Measurements from ENCODE around the gene FADD.
A peak's percentile ranks its signal among the peaks of the same experiment; 100 is the strongest.

The FADD gene

DNA sequence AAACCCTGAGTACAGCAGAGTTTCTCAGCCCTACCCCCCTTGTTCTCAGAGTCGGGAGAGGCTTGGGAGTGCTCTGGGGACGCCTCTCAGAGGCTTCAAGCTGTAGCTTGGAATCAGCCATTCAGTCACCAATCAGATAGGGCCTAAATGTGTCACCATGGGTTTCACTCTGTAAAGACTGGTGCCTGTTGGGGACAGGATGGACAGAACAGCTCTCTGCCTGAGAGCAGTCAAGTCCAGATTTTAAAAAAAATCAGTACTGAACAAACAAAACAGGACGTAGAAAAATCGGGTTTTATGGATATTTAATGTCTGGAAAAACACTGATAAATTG, 1.3 kb downstream of the FADD start:
- TF ChIP-seq, protein P1, sequence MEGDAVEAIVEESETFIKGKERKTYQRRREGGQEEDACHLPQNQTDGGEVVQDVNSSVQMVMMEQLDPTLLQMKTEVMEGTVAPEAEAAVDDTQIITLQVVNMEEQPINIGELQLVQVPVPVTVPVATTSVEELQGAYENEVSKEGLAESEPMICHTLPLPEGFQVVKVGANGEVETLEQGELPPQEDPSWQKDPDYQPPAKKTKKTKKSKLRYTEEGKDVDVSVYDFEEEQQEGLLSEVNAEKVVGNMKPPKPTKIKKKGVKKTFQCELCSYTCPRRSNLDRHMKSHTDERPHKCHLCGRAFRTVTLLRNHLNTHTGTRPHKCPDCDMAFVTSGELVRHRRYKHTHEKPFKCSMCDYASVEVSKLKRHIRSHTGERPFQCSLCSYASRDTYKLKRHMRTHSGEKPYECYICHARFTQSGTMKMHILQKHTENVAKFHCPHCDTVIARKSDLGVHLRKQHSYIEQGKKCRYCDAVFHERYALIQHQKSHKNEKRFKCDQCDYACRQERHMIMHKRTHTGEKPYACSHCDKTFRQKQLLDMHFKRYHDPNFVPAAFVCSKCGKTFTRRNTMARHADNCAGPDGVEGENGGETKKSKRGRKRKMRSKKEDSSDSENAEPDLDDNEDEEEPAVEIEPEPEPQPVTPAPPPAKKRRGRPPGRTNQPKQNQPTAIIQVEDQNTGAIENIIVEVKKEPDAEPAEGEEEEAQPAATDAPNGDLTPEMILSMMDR (IDR thresholded peaks at IDR 0.05; ENCODE audit: low read depth, low read length): no peak
- no peak overlapping the region for H3K4me3 ChIP-seq (ENCODE audit: low read depth, low read length)
- no peaks in the 10 kb centered on the region for H3K27me3 ChIP-seq (ENCODE audit: insufficient read depth, low read depth, severe bottlenecking)
- H3K36me3 ChIP-seq: peaks cover 13% of the 10 kb centered on the region
- DNase-seq: no peak
- H3K27ac ChIP-seq: peak overlapping the region; percentile 84; the same call in 1 of the 2 replicates
- H3K9me3 ChIP-seq (ENCODE audit: severe bottlenecking): no peaks in the 10 kb centered on the region

DNA sequence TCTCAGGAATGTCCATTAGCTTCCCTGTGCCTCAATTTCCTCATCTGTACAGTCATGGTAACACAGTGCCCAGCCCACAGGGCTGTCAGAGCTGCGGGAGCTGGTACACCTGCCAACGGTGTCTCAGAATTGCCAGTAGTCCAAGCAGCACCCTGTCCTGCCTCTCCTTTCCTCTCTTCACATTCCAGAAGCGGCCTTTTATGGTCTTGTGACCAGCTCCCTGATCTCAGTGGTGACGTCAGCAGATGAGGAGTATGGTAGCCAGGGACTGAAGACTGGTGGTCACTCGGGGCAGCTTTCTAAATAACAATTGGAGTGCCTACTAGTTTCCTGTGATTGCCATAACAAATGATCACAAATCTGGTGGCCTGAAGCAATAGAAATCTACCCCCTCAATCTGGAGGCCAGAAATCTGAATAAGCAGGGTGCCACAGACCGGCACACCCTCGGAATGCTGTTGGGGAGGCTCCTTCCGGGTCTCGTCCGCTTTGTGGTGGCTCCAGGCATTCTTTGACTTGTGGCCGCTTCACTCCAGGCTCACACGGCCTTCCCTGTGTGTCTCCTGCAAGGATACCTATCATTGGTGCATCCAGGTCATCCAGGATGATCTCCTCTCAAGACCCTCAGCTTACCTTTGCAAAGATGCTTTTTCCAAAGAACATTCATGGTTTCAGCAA, 2.1 kb downstream of the FADD start:
- DNase-seq: no peak
- Histone ChIP-seq H3K27ac (no peak overlapping the region), H3K27me3 (ENCODE audit: insufficient read depth, low read depth, severe bottlenecking) (no peaks in the 10 kb centered on the region), H3K36me3 (peaks cover 13% of the 10 kb centered on the region), H3K9me3 (ENCODE audit: severe bottlenecking) (no peaks in the 10 kb centered on the region), H3K4me3 (ENCODE audit: low read depth, low read length) (no peak overlapping the region)
- TF ChIP-seq, protein P1 (IDR thresholded peaks at IDR 0.05; ENCODE audit: low read depth, low read length): no peak

DNA sequence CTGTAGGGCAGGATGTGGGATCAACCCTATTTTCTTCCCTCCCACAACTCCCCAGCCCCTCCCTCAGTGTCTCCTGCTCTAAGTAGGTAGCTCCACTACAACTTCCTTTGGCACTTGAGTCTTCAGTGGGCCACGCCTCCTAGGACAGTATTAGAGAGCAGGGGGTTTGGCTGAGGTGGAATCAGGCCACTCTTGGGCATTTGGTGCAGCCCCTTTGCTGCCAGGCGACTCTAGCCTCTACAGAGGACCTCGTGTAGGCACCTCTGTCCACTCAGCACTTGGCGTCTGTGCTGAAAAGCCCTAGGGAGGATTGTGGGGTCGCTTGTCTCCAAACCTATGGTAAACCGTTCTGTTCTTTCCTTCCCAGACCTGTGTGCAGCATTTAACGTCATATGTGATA, 2.7 kb downstream of the FADD start:
- no peak overlapping the region for H3K27ac ChIP-seq

DNA sequence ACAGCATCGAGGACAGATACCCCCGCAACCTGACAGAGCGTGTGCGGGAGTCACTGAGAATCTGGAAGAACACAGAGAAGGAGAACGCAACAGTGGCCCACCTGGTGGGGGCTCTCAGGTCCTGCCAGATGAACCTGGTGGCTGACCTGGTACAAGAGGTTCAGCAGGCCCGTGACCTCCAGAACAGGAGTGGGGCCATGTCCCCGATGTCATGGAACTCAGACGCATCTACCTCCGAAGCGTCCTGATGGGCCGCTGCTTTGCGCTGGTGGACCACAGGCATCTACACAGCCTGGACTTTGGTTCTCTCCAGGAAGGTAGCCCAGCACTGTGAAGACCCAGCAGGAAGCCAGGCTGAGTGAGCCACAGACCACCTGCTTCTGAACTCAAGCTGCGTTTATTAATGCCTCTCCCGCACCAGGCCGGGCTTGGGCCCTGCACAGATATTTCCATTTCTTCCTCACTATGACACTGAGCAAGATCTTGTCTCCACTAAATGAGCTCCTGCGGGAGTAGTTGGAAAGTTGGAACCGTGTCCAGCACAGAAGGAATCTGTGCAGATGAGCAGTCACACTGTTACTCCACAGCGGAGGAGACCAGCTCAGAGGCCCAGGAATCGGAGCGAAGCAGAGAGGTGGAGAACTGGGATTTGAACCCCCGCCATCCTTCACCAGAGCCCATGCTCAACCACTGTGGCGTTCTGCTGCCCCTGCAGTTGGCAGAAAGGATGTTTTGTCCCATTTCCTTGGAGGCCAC, 3.3 kb downstream of the FADD start:
- Histone ChIP-seq H3K27ac (no peak overlapping the region), H3K9me3 (ENCODE audit: severe bottlenecking) (no peaks in the 10 kb centered on the region), H3K4me3 (ENCODE audit: low read depth, low read length) (no peak overlapping the region), H3K36me3 (peaks cover 13% of the 10 kb centered on the region), H3K27me3 (ENCODE audit: insufficient read depth, low read depth, severe bottlenecking) (no peaks in the 10 kb centered on the region)
- no peak for DNase-seq
- TF ChIP-seq, protein P1 (IDR thresholded peaks at IDR 0.05; ENCODE audit: low read depth, low read length): no peak

More for the DNA sequence above, 2.7 kb downstream of the FADD start:
- Histone ChIP-seq H3K36me3 (peaks cover 13% of the 10 kb centered on the region), H3K9me3 (ENCODE audit: severe bottlenecking) (no peaks in the 10 kb centered on the region), H3K27me3 (ENCODE audit: insufficient read depth, low read depth, severe bottlenecking) (no peaks in the 10 kb centered on the region), H3K4me3 (ENCODE audit: low read depth, low read length) (no peak overlapping the region)
- TF ChIP-seq, protein P1 (IDR thresholded peaks at IDR 0.05; ENCODE audit: low read depth, low read length): no peak
- DNase-seq: no peak

DNA sequence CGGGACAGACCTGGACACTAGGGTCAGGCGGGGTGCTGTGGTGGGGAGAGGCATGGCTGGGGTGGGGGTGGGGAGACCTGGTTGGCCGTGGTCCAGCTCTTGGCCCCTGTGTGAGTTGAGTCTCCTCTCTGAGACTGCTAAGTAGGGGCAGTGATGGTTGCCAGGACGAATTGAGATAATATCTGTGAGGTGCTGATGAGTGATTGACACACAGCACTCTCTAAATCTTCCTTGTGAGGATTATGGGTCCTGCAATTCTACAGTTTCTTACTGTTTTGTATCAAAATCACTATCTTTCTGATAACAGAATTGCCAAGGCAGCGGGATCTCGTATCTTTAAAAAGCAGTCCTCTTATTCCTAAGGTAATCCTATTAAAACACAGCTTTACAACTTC, 3.9 kb downstream of the FADD start:
- Histone ChIP-seq H3K36me3 (peaks cover 13% of the 10 kb centered on the region), H3K9me3 (ENCODE audit: severe bottlenecking) (no peaks in the 10 kb centered on the region), H3K27me3 (ENCODE audit: insufficient read depth, low read depth, severe bottlenecking) (no peaks in the 10 kb centered on the region), H3K27ac (no peak overlapping the region), H3K4me3 (ENCODE audit: low read depth, low read length) (no peak overlapping the region)
- DNase-seq: no peak
- TF ChIP-seq, protein P1 (IDR thresholded peaks at IDR 0.05; ENCODE audit: low read depth, low read length): no peak
